Lower leg skin (tissue), 4 donors: ENCODE data around the gene PHF3. TPM values are rescaled to one million over a fixed set of nuclear protein-coding genes. Genes with fewer than 3 reads are reported as not detected.

ENCODE experiments used
- DNase-seq, 2 donors: peaks; one replicate each; pipeline ENCODE4 v3.0.0-alpha.2; 2019; ENCODE audit warnings: low spot score in 2 of 2
- H3K4me3 ChIP-seq: fragments of 200-600 bp; sonication (generic); 2 replicates; pipeline ENCODE4 v1.5.1; 2017; ENCODE audit warnings: mild to moderate bottlenecking, low read depth; ENCODE audit not compliant: poor library complexity, severe bottlenecking
- CTCF ChIP-seq, 3 donors: fragments of 450-650 bp; IDR thresholded peaks; one replicate each; pipeline ENCODE4 v1.5.1; 2016; ENCODE audit warnings: antibody characterized with exemption in 3 of 3, mild to moderate bottlenecking in 3 of 3, moderate library complexity in 2 of 3
- POLR2A ChIP-seq, 2 donors: fragments of 450-650 bp; IDR thresholded peaks; one replicate each; pipeline ENCODE4 v1.6.1; 2016 to 2017; ENCODE audit warnings: antibody characterized with exemption in 2 of 2, mild to moderate bottlenecking in 1 of 2, moderate library complexity in 1 of 2
- WGBS, 2 donors: methylation state at CpG; one replicate each; pipeline ENCODE4 v1.1.5; 2018; 5-methylcytosine and 5-hydroxymethylcytosine counted together
- intact Hi-C: fragments of 100-400 bp; cut with DNase I; formaldehyde crosslinking; loops from one replicate; pipeline ENCODE4 v1.15.0; 2023; ENCODE audit warnings: low total_unique reads
- total RNA-seq, 4 donors: library from RNA; depleted of rRNA; stranded (reverse); fragments of >200 nt; gene quantifications; one replicate each; pipeline ENCODE4 v1.1.0, GENCODE V29; 2016

Gene PHF3
- total RNA-seq, 4 donors from 2014 or later = 41.0 to 63.5 (median 55.1) TPM

GRCh38 chr6:63676412-63677114 is 41.0 kb downstream of the PHF3 start:
- H3K4me3 ChIP-seq = no peak overlapping the region
- intact Hi-C loops = no loop called here
- TF ChIP-seq POLR2A (IDR thresholded peaks at IDR 0.05) (no peak), CTCF (IDR thresholded peaks at IDR 0.05) (no peak)
- no peak for DNase-seq
- 82 to 85% methylated on average over 3 of the region's 3 CpGs for WGBS, 2 donors

DNA sequence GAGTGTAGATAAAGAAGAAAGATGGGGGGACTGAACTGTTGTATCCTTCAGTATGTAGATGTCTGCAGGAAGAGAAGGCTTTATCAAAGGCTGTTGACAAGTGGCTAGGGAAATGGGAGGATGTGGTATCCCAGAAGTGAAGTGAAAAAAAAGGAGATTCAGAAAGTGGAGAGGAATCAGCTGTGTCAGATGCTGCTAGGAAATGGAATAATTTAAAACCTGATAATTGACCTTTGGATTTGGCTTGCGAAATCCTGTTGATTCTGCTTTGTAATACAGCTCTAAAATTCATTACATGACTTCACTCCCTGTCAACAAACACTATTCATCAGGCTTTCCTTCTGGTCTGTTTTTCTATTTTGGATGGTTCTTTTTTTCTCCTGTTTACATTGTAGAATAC is 41.7 kb downstream of the PHF3 start:
- intact Hi-C loops = no loop called here
- no peak overlapping the region for H3K4me3 ChIP-seq
- no peak for DNase-seq
- no peak for TF ChIP-seq CTCF (IDR thresholded peaks at IDR 0.05)
- TF ChIP-seq POLR2A (IDR thresholded peaks at IDR 0.05) = no peak
- WGBS, 2 donors = 43 to 61% methylated on average over 1 of the region's 1 CpG

DNA sequence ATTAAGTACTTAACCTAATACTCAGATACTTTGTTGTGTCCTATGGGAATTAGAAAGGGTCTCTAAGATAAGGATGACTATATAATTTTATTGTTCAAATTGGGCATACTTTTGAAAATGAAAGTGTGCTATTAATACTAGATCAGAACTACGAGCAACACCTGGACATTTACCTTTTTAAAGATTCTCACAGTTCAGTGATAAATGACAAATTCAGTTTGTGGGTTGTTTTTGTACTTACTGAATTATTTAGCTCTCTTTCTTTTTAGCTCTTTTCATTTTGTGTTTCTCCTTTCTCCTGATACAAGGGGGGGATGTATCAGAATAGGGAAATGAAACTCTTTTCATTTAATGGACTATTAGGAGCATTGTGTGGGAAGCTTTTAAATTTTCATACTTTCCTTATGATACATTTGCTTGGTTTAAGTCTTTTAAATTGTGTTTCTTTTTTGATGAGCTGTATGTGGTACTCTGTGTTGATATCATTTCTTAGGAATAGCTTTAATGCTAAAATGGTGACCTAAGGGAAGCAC is 47.5 kb downstream of the PHF3 start:
- H3K4me3 ChIP-seq = no peak overlapping the region
- 85% methylated on average over 1 of the region's 1 CpG for WGBS, 2 donors
- intact Hi-C loops = no loop called here
- TF ChIP-seq CTCF (IDR thresholded peaks at IDR 0.05) (no peak), POLR2A (IDR thresholded peaks at IDR 0.05) (no peak)
- no peak for DNase-seq

DNA sequence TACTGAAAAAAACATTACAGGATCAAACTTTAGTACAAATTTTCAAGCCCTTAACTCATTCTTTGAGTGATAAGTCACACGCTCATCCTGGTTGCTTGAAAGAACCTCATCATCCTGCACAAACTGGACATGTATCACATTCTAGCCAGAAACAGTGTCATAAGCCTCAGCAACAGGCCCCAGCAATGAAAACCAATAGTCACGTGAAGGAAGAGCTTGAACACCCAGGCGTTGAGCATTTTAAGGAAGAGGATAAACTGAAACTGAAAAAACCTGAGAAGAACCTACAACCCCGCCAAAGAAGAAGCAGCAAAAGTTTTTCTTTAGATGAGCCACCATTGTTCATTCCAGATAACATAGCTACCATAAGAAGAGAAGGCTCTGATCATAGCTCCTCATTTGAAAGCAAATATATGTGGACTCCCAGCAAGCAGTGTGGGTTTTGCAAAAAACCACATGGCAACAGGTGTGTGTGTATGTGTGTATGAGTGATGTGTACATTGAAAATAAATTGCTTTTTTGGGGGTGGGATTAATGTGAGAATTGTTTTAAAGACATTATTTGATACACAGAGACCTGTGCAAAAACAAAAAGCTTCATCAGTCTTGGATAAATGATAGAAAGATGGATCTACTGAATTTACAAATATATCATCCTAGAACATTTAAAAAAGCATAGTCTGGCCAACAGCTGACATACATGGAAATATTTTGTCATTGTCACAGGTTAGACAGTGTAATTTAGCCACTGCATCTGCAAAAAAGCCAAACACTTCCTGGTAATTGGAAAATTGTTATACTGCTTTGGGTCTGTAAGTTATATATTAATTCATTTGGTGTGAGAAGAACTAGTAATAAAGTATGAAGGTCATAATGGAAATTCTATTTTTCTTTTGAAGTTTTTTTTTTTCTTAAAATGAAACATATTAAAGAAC is 50.1 kb downstream of the PHF3 start:
- intact Hi-C loops = no loop called here
- 91% methylated on average over 4 of the region's 4 CpGs for WGBS, 2 donors
- TF ChIP-seq POLR2A (IDR thresholded peaks at IDR 0.05) (no peak), CTCF (IDR thresholded peaks at IDR 0.05) (no peak)
- no peak overlapping the region for H3K4me3 ChIP-seq
- no peak for DNase-seq

- intact Hi-C loops = no loop called here
- DNase-seq = no peak
- TF ChIP-seq POLR2A (IDR thresholded peaks at IDR 0.05) (no peak), CTCF (IDR thresholded peaks at IDR 0.05) (no peak)
- H3K4me3 ChIP-seq = no peak overlapping the region
- 90 to 92% methylated on average over 2 of the region's 2 CpGs for WGBS, 2 donors
Observed at GRCh38 chr6:63689421-63689820, 53.8 kb downstream of the PHF3 start.
